Keratinocyte (primary cell): Measurements from ENCODE around the gene PRKN. TPM values are rescaled to one million over a fixed set of nuclear protein-coding genes. Genes with fewer than 3 reads are reported as not detected.

Experiments used
- DNase-seq: peaks from one replicate; pipeline ENCODE4 v3.0.0-alpha.2; 2011; ENCODE audit warnings: low read depth, missing footprints, low spot score
- FAIRE-seq: peaks from 2 replicates; lab custom pipeline; 2011; peaks lifted over from hg19 to GRCh38; lab: Jason Lieb, UNC
- H2AFZ ChIP-seq: 2 replicates; pipeline ENCODE4 v1.6.0; 2012; ENCODE audit warnings: low read length, control low read depth, inconsistent platforms; ENCODE audit not compliant: control insufficient read depth
- H3K27ac ChIP-seq: 2 replicates; pipeline ENCODE4 v1.5.1; 2011; ENCODE audit warnings: low read length; ENCODE audit not compliant: control insufficient read depth, insufficient read depth
- H3K27me3 ChIP-seq: 3 replicates; pipeline ENCODE4 v1.6.0; 2011; ENCODE audit warnings: low read length; ENCODE audit not compliant: control insufficient read depth, insufficient read depth; ENCODE audit errors: extremely low read depth
- H3K36me3 ChIP-seq, 2 experiments: 2 replicates in 1 of 2; 3 replicates in 1 of 2; pipeline ENCODE4 v1.5.1; 2011; ENCODE audit warnings: low read length in 2 of 2, mild to moderate bottlenecking in 1 of 2; ENCODE audit not compliant: control insufficient read depth in 2 of 2, insufficient read depth in 2 of 2; ENCODE audit errors: extremely low read depth in 1 of 2
- H3K4me1 ChIP-seq: 3 replicates; pipeline ENCODE4 v1.5.1; 2011; ENCODE audit warnings: low read length; ENCODE audit not compliant: control insufficient read depth, insufficient read depth; ENCODE audit errors: extremely low read depth
- H3K4me2 ChIP-seq: 3 replicates; pipeline ENCODE4 v1.6.0; 2011; ENCODE audit warnings: low read depth, low read length; ENCODE audit not compliant: control insufficient read depth, insufficient read depth; ENCODE audit errors: extremely low read depth
- H3K4me3 ChIP-seq, 3 experiments: fragments of 200-600 bp in 1 of 3; sonication (generic) in 1 of 3; 2 replicates in 2 of 3; 3 replicates in 1 of 3; pipeline ENCODE4 v1.5.1; 2011 to 2016; ENCODE audit warnings: low read length in 3 of 3, mild to moderate bottlenecking in 3 of 3, control low read depth in 2 of 3, inconsistent platforms in 1 of 3, low read depth in 1 of 3, mixed read lengths in 1 of 3, mixed run types in 1 of 3, moderate library complexity in 1 of 3; ENCODE audit not compliant: control insufficient read depth in 2 of 3, insufficient read depth in 2 of 3; ENCODE audit errors: extremely low read depth in 1 of 3
- H3K79me2 ChIP-seq: 2 replicates; pipeline ENCODE4 v1.6.0; 2012; ENCODE audit warnings: low read length; ENCODE audit not compliant: control insufficient read depth, insufficient read depth
- H3K9ac ChIP-seq: 3 replicates; pipeline ENCODE4 v1.6.0; 2011; ENCODE audit warnings: low read length; ENCODE audit not compliant: control insufficient read depth, insufficient read depth; ENCODE audit errors: extremely low read depth
- H3K9me1 ChIP-seq: 3 replicates; pipeline ENCODE4 v1.6.0; 2011; ENCODE audit warnings: low read length; ENCODE audit not compliant: control insufficient read depth, insufficient read depth; ENCODE audit errors: extremely low read depth
- H3K9me3 ChIP-seq: 2 replicates; pipeline ENCODE4 v1.5.1; 2012; ENCODE audit warnings: low read depth, low read length; ENCODE audit not compliant: control insufficient read depth
- H4K20me1 ChIP-seq: 3 replicates; pipeline ENCODE4 v1.6.0; 2011; ENCODE audit warnings: low read length; ENCODE audit not compliant: control insufficient read depth, insufficient read depth; ENCODE audit errors: extremely low read depth
- CTCF ChIP-seq, 3 experiments: IDR thresholded peaks in 1 of 3; conservative IDR thresholded peaks in 1 of 3; optimal IDR thresholded peaks in 1 of 3; 2 replicates in 2 of 3; 3 replicates in 1 of 3; pipeline versions ENCODE3 to v1.5.1; 2011; ENCODE audit warnings: low read length in 3 of 3, mild to moderate bottlenecking in 3 of 3, moderate library complexity in 2 of 3, control low read depth in 1 of 3, inconsistent platforms in 1 of 3; ENCODE audit not compliant: insufficient read depth in 2 of 3; ENCODE audit errors: extremely low read depth in 1 of 3
- EZH2 ChIP-seq: IDR thresholded peaks from one replicate; pipeline ENCODE4 v1.6.1; 2012; ENCODE audit warnings: inconsistent platforms, mild to moderate bottlenecking, low read length, moderate library complexity
- dilution Hi-C: fragments of 300-500 bp; cut with MboI; formaldehyde crosslinking; loops from one replicate; pipeline ENCODE4 v1.7.0; 2020; ENCODE audit warnings: low sequenced_read_pairs; ENCODE audit not compliant: extremely low pct_ligation_motif_present
- polyA plus RNA-seq, 5 experiments: library from polyadenylated mRNA; depleted of rRNA in 3 of 5; stranded (reverse) in 3 of 5; stranded (forward) in 1 of 5; unstranded in 1 of 5; fragments of >200 nt; gene quantifications; 1 replicate in 1 of 5; 2 replicates in 3 of 5; 3 replicates in 1 of 5; pipeline versions ENCODE4 v1.2.1 to v1.2.3, GENCODE V29; 2011 to 2012; ENCODE audit warnings: missing spikeins in 2 of 5, low read depth in 1 of 5, low replicate concordance in 1 of 5

PRKN gene
- polyA plus RNA-seq, 1 donor (not counting 4 experiments of a cell fraction or from before 2014, with no cell fraction given) = 0.67 TPM

DNA sequence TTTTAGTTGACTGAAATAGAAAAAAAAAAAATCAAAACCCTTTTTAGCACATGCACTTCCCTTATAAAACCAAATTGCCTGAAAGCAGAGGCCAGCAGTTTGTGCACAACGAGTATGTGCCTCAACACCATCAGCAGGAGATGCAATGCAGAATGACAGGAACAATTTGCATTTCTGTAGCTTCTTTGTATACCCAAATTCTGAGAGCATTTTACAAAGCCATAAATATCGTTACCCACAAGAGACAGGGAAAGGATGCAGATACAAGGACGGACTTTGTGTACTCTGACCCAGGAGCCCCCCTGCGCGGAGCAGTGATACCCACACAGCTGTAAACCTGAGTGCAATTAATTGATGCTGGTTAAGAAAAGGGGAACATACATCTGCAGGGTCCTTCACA, 285.6 kb downstream of the PRKN start:
- FAIRE-seq = no peak
- no peak for TF ChIP-seq EZH2
- H3K9me1 ChIP-seq = no peaks in the 10 kb centered on the region
- no peak overlapping the region for H2AFZ ChIP-seq
- H3K27ac ChIP-seq = no peak overlapping the region
- H3K79me2 ChIP-seq = no peaks in the 10 kb centered on the region
- no peak overlapping the region for H3K4me2 ChIP-seq
- no peaks in the 10 kb centered on the region for H3K9me3 ChIP-seq
- no peaks in the 10 kb centered on the region for H3K4me1 ChIP-seq
- H3K9ac ChIP-seq = no peak overlapping the region
- no peaks in the 10 kb centered on the region for H3K27me3 ChIP-seq
- no peaks in the 10 kb centered on the region for H3K36me3 ChIP-seq
- dilution Hi-C loops = no loop called here
- H4K20me1 ChIP-seq = no peaks in the 10 kb centered on the region
- no peak for DNase-seq
- no peak overlapping the region for H3K4me3 ChIP-seq

DNA sequence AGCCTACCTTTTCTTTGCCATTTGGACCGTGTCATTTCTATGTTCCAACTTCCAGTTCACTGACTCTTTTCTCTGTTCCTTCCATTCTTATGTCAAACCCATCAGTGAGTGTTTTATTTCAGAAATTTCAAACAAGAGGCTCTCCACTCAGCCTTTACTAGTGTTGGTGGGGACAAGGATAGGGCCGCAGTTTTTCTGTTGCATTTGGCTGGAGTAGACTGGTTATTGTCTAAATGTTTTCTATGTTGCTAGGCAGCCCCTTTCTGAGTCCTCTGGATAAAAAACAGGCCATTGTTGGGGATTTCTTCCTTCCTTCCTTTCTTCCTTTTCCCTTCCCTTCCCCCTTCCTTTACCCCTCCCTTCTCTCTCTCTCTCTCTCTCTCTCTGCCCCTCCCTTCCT, 288.6 kb downstream of the PRKN start:
- Histone ChIP-seq H3K4me1 (no peaks in the 10 kb centered on the region), H3K27me3 (no peaks in the 10 kb centered on the region), H3K9me3 (no peaks in the 10 kb centered on the region), H3K36me3 (no peaks in the 10 kb centered on the region), H3K9ac (no peak overlapping the region), H4K20me1 (no peaks in the 10 kb centered on the region), H2AFZ (no peak overlapping the region), H3K4me2 (no peak overlapping the region), H3K9me1 (no peaks in the 10 kb centered on the region), H3K27ac (no peak overlapping the region), H3K4me3 (no peak overlapping the region), H3K79me2 (no peaks in the 10 kb centered on the region)
- dilution Hi-C loops = no loop called here
- TF ChIP-seq CTCF (optimal IDR thresholded peaks at IDR 0.05 in 1 of 3, IDR thresholded peaks at IDR 0.05 in 1 of 3, conservative IDR thresholded peaks at IDR 0.05 in 1 of 3; ENCODE audit: extremely low read depth in 1 of 3, insufficient read depth in 2 of 3, low read length in 3 of 3) (no peak), EZH2 (no peak)
- DNase-seq = no peak
- FAIRE-seq = no peak

DNA sequence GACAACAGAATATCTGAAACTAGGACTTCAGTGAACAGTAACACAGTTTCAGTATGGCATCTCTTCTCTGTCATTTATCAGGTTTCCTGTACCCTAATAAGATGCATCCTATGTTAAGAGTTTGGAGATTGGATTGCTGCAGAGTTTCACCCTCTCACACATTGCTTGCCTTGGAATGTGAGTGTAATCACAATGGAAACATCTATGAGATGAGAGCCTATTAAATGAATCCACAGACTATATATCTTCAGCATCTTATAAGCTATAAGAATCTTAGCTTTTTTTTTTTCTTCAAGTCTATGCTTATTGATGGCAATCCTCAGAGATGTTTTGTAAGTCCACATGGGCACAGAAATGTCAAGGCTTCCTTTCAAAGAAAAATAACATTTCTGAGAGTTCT, 292.5 kb downstream of the PRKN start:
- no peak overlapping the region for H2AFZ ChIP-seq
- H3K4me3 ChIP-seq = no peak overlapping the region
- no peak overlapping the region for H3K4me2 ChIP-seq
- no peaks in the 10 kb centered on the region for H3K36me3 ChIP-seq
- no peaks in the 10 kb centered on the region for H3K4me1 ChIP-seq
- dilution Hi-C loops = no loop called here
- H3K9me1 ChIP-seq = no peaks in the 10 kb centered on the region
- H3K9ac ChIP-seq = no peak overlapping the region
- FAIRE-seq (no peak), DNase-seq (no peak)
- H3K9me3 ChIP-seq = no peaks in the 10 kb centered on the region
- TF ChIP-seq EZH2 (no peak), CTCF (optimal IDR thresholded peaks at IDR 0.05 in 1 of 3, IDR thresholded peaks at IDR 0.05 in 1 of 3, conservative IDR thresholded peaks at IDR 0.05 in 1 of 3; ENCODE audit: extremely low read depth in 1 of 3, insufficient read depth in 2 of 3, low read length in 3 of 3) (no peak)
- H3K79me2 ChIP-seq = no peaks in the 10 kb centered on the region
- no peaks in the 10 kb centered on the region for H4K20me1 ChIP-seq
- H3K27me3 ChIP-seq = no peaks in the 10 kb centered on the region
- no peak overlapping the region for H3K27ac ChIP-seq
